ENCODE data around the gene ADSS1.

Gene ADSS1

GRCh38 chr14:104784846-104785707 lies 61.0 kb downstream of the ADSS1 start:
- H3K9me3 ChIP-seq (ENCODE audit: control insufficient read depth, insufficient read depth, low read length) = no peaks in the 10 kb centered on the region
- WGBS (ENCODE audit: insufficient coverage, insufficient read length) = no CpG with 5 or more reads among the region's 36 CpGs
- no peak overlapping the region for H3K4me3 ChIP-seq (ENCODE audit: low read length)
- no peaks in the 10 kb centered on the region for H3K4me1 ChIP-seq (ENCODE audit: control insufficient read depth, insufficient read depth, low read length)
- H3K27me3 ChIP-seq (ENCODE audit: control insufficient read depth, insufficient read depth, low read length) = no peaks in the 10 kb centered on the region
- no peak for DNase-seq (ENCODE audit: low read depth, low spot score)
- no peak overlapping the region for H3K27ac ChIP-seq (ENCODE audit: low read length)
- H3K36me3 ChIP-seq (ENCODE audit: control insufficient read depth, insufficient read depth, low read length) = peaks cover 10% of the 10 kb centered on the region; the same call in 1 of the 2 replicates

GRCh38 chr14:104785708-104786080 lies 61.7 kb downstream of the ADSS1 start:
- no peaks in the 10 kb centered on the region for H3K9me3 ChIP-seq (ENCODE audit: control insufficient read depth, insufficient read depth, low read length)
- DNase-seq (ENCODE audit: low read depth, low spot score) = no peak
- no peaks in the 10 kb centered on the region for H3K27me3 ChIP-seq (ENCODE audit: control insufficient read depth, insufficient read depth, low read length)
- no peak overlapping the region for H3K27ac ChIP-seq (ENCODE audit: low read length)
- H3K4me1 ChIP-seq (ENCODE audit: control insufficient read depth, insufficient read depth, low read length) = no peaks in the 10 kb centered on the region; the same call in 1 of the 2 replicates
- no CpG with 5 or more reads among the region's 13 CpGs for WGBS (ENCODE audit: insufficient coverage, insufficient read length)
- H3K36me3 ChIP-seq (ENCODE audit: control insufficient read depth, insufficient read depth, low read length) = peaks cover 16% of the 10 kb centered on the region; the same call in 1 of the 2 replicates
- no peak overlapping the region for H3K4me3 ChIP-seq (ENCODE audit: low read length)

- WGBS (ENCODE audit: insufficient coverage, insufficient read length) = no CpG with 5 or more reads among the region's 14 CpGs
- H3K27ac ChIP-seq (ENCODE audit: low read length) = no peak overlapping the region
- peaks cover 16% of the 10 kb centered on the region; the same call in 1 of the 2 replicates for H3K36me3 ChIP-seq (ENCODE audit: control insufficient read depth, insufficient read depth, low read length)
- DNase-seq (ENCODE audit: low read depth, low spot score) = no peak
- H3K4me3 ChIP-seq (ENCODE audit: low read length) = no peak overlapping the region
- no peaks in the 10 kb centered on the region; the same call in 1 of the 2 replicates for H3K4me1 ChIP-seq (ENCODE audit: control insufficient read depth, insufficient read depth, low read length)
- H3K9me3 ChIP-seq (ENCODE audit: control insufficient read depth, insufficient read depth, low read length) = no peaks in the 10 kb centered on the region
- no peaks in the 10 kb centered on the region for H3K27me3 ChIP-seq (ENCODE audit: control insufficient read depth, insufficient read depth, low read length)
Measured at GRCh38 chr14:104786091-104786586, 62.1 kb downstream of the ADSS1 start.

GRCh38 chr14:104786726-104787675 lies 63.0 kb downstream of the ADSS1 start:
- H3K27me3 ChIP-seq (ENCODE audit: control insufficient read depth, insufficient read depth, low read length) = no peaks in the 10 kb centered on the region
- DNase-seq (ENCODE audit: low read depth, low spot score) = no peak
- H3K4me1 ChIP-seq (ENCODE audit: control insufficient read depth, insufficient read depth, low read length) = no peaks in the 10 kb centered on the region; the same call in 1 of the 2 replicates
- no peak overlapping the region for H3K27ac ChIP-seq (ENCODE audit: low read length)
- WGBS (ENCODE audit: insufficient coverage, insufficient read length) = no CpG with 5 or more reads among the region's 30 CpGs
- peaks cover 19% of the 10 kb centered on the region; the same call in 1 of the 2 replicates for H3K36me3 ChIP-seq (ENCODE audit: control insufficient read depth, insufficient read depth, low read length)
- no peak overlapping the region for H3K4me3 ChIP-seq (ENCODE audit: low read length)
- H3K9me3 ChIP-seq (ENCODE audit: control insufficient read depth, insufficient read depth, low read length) = no peaks in the 10 kb centered on the region

- no peaks in the 10 kb centered on the region for H3K9me3 ChIP-seq (ENCODE audit: control insufficient read depth, insufficient read depth, low read length)
- no peak overlapping the region for H3K4me3 ChIP-seq (ENCODE audit: low read length)
- H3K36me3 ChIP-seq (ENCODE audit: control insufficient read depth, insufficient read depth, low read length) = peaks cover 19% of the 10 kb centered on the region; the same call in 1 of the 2 replicates
- no peaks in the 10 kb centered on the region for H3K27me3 ChIP-seq (ENCODE audit: control insufficient read depth, insufficient read depth, low read length)
- DNase-seq (ENCODE audit: low read depth, low spot score) = no peak
- no CpG with 5 or more reads among the region's 7 CpGs for WGBS (ENCODE audit: insufficient coverage, insufficient read length)
- H3K4me1 ChIP-seq (ENCODE audit: control insufficient read depth, insufficient read depth, low read length) = no peaks in the 10 kb centered on the region; the same call in 1 of the 2 replicates
- H3K27ac ChIP-seq (ENCODE audit: low read length) = no peak overlapping the region
Measured at GRCh38 chr14:104787736-104788135, 63.7 kb downstream of the ADSS1 start.

- no peaks in the 10 kb centered on the region; the same call in 1 of the 2 replicates for H3K4me1 ChIP-seq (ENCODE audit: control insufficient read depth, insufficient read depth, low read length)
- H3K36me3 ChIP-seq (ENCODE audit: control insufficient read depth, insufficient read depth, low read length) = peaks cover 19% of the 10 kb centered on the region; the same call in 1 of the 2 replicates
- H3K4me3 ChIP-seq (ENCODE audit: low read length) = no peak overlapping the region
- no peak for DNase-seq (ENCODE audit: low read depth, low spot score)
- no peaks in the 10 kb centered on the region for H3K27me3 ChIP-seq (ENCODE audit: control insufficient read depth, insufficient read depth, low read length)
- no peaks in the 10 kb centered on the region for H3K9me3 ChIP-seq (ENCODE audit: control insufficient read depth, insufficient read depth, low read length)
- no peak overlapping the region for H3K27ac ChIP-seq (ENCODE audit: low read length)
- WGBS (ENCODE audit: insufficient coverage, insufficient read length) = no CpG with 5 or more reads among the region's 14 CpGs
Measured at GRCh38 chr14:104788161-104788818, 64.3 kb downstream of the ADSS1 start.

- Histone ChIP-seq H3K27me3 (ENCODE audit: control insufficient read depth, insufficient read depth, low read length) (no peaks in the 10 kb centered on the region), H3K4me3 (ENCODE audit: low read length) (no peak overlapping the region), H3K9me3 (ENCODE audit: control insufficient read depth, insufficient read depth, low read length) (no peaks in the 10 kb centered on the region), H3K36me3 (ENCODE audit: control insufficient read depth, insufficient read depth, low read length) (peaks cover 19% of the 10 kb centered on the region; the same call in 1 of the 2 replicates), H3K27ac (ENCODE audit: low read length) (no peak overlapping the region), H3K4me1 (ENCODE audit: control insufficient read depth, insufficient read depth, low read length) (peaks cover 6% of the 10 kb centered on the region)
- WGBS (ENCODE audit: insufficient coverage, insufficient read length) = no CpG with 5 or more reads among the region's 39 CpGs
- no peak for DNase-seq (ENCODE audit: low read depth, low spot score)
Measured at GRCh38 chr14:104788873-104789663, 65.0 kb downstream of the ADSS1 start.

- H3K4me1 ChIP-seq (ENCODE audit: control insufficient read depth, insufficient read depth, low read length) = peaks cover 6% of the 10 kb centered on the region
- peaks cover 19% of the 10 kb centered on the region; the same call in 1 of the 2 replicates for H3K36me3 ChIP-seq (ENCODE audit: control insufficient read depth, insufficient read depth, low read length)
- WGBS (ENCODE audit: insufficient coverage, insufficient read length) = no CpG with 5 or more reads among the region's 31 CpGs
- H3K4me3 ChIP-seq (ENCODE audit: low read length) = no peak overlapping the region
- H3K27ac ChIP-seq (ENCODE audit: low read length) = no peak overlapping the region
- DNase-seq (ENCODE audit: low read depth, low spot score) = no peak
- H3K9me3 ChIP-seq (ENCODE audit: control insufficient read depth, insufficient read depth, low read length) = no peaks in the 10 kb centered on the region
- no peaks in the 10 kb centered on the region for H3K27me3 ChIP-seq (ENCODE audit: control insufficient read depth, insufficient read depth, low read length)
Measured at GRCh38 chr14:104789752-104790743, 66.0 kb downstream of the ADSS1 start.

All from iPS DF 6.9 (cell line).